Muscle layer of colon (tissue), 2 donors: ENCODE data around the gene THNSL1.

Experiments used
- H3K27ac ChIP-seq: one replicate; pipeline ENCODE4 v1.7.0; 2013; ENCODE audit warnings: low read depth, mild to moderate bottlenecking, low read length, moderate library complexity
- H3K27me3 ChIP-seq, 2 donors: one replicate each; pipeline ENCODE4 v1.7.0; 2013; ENCODE audit warnings: low read length in 2 of 2, mild to moderate bottlenecking in 2 of 2; ENCODE audit not compliant: insufficient read depth in 2 of 2, control insufficient read depth in 1 of 2
- H3K36me3 ChIP-seq: one replicate; pipeline ENCODE4 v1.7.0; 2013; ENCODE audit warnings: mild to moderate bottlenecking, low read length; ENCODE audit not compliant: insufficient read depth
- H3K4me1 ChIP-seq: one replicate; pipeline ENCODE4 v1.7.0; 2013; ENCODE audit warnings: mild to moderate bottlenecking, low read length; ENCODE audit not compliant: insufficient read depth
- H3K4me3 ChIP-seq, 2 donors: one replicate each; pipeline ENCODE4 v1.7.0; 2013; ENCODE audit warnings: low read length in 2 of 2, low read depth in 1 of 2, mild to moderate bottlenecking in 1 of 2, moderate library complexity in 1 of 2
- H3K9ac ChIP-seq: one replicate; pipeline ENCODE4 v1.7.0; 2013; ENCODE audit warnings: low read length
- H3K9me3 ChIP-seq: one replicate; pipeline ENCODE4 v1.7.0; 2013; ENCODE audit warnings: mild to moderate bottlenecking, low read length
- donor health status: abdominal sarcoma.
- donor health status: Adenocarcinoma of cecum.

THNSL1 gene

GRCh38 chr10:25061125-25061524 lies 44.7 kb downstream of the THNSL1 start:
- H3K4me1 ChIP-seq = no peaks in the 10 kb centered on the region
- H3K9me3 ChIP-seq = no peaks in the 10 kb centered on the region
- H3K27ac ChIP-seq = no peak overlapping the region
- H3K4me3 ChIP-seq = no peak overlapping the region
- no peaks in the 10 kb centered on the region for H3K27me3 ChIP-seq
- H3K9ac ChIP-seq = no peak overlapping the region
- no peaks in the 10 kb centered on the region for H3K36me3 ChIP-seq

GRCh38 chr10:25061711-25062449 lies 45.5 kb downstream of the THNSL1 start:
- Histone ChIP-seq H3K36me3 (no peaks in the 10 kb centered on the region), H3K27me3 (no peaks in the 10 kb centered on the region), H3K27ac (no peak overlapping the region), H3K9ac (no peak overlapping the region), H3K9me3 (no peaks in the 10 kb centered on the region), H3K4me1 (no peaks in the 10 kb centered on the region), H3K4me3 (no peak overlapping the region)

- no peak overlapping the region for H3K27ac ChIP-seq
- no peak overlapping the region for H3K9ac ChIP-seq
- H3K9me3 ChIP-seq = no peaks in the 10 kb centered on the region
- H3K4me1 ChIP-seq = no peaks in the 10 kb centered on the region
- H3K4me3 ChIP-seq = no peak overlapping the region
- no peaks in the 10 kb centered on the region for H3K27me3 ChIP-seq
- H3K36me3 ChIP-seq = no peaks in the 10 kb centered on the region
These were observed 46.7 kb downstream of the THNSL1 start for GRCh38 chr10:25063157-25063556.

- H3K4me1 ChIP-seq = no peaks in the 10 kb centered on the region
- H3K9me3 ChIP-seq = no peaks in the 10 kb centered on the region
- no peaks in the 10 kb centered on the region for H3K27me3 ChIP-seq
- H3K4me3 ChIP-seq = no peak overlapping the region
- H3K27ac ChIP-seq = no peak overlapping the region
- H3K9ac ChIP-seq = no peak overlapping the region
- no peaks in the 10 kb centered on the region for H3K36me3 ChIP-seq
These were observed 47.2 kb downstream of the THNSL1 start for GRCh38 chr10:25063644-25064043.

GRCh38 chr10:25064401-25064800 lies 48.0 kb downstream of the THNSL1 start:
- H3K9ac ChIP-seq = no peak overlapping the region
- H3K9me3 ChIP-seq = no peaks in the 10 kb centered on the region
- H3K27ac ChIP-seq = no peak overlapping the region
- no peaks in the 10 kb centered on the region for H3K27me3 ChIP-seq
- no peaks in the 10 kb centered on the region for H3K4me1 ChIP-seq
- no peaks in the 10 kb centered on the region for H3K36me3 ChIP-seq
- H3K4me3 ChIP-seq = no peak overlapping the region

GRCh38 chr10:25065761-25066476 lies 49.5 kb downstream of the THNSL1 start:
- no peak overlapping the region for H3K27ac ChIP-seq
- H3K36me3 ChIP-seq = no peaks in the 10 kb centered on the region

GRCh38 chr10:25068152-25069058 lies 52.0 kb downstream of the THNSL1 start:
- H3K4me3 ChIP-seq = no peak overlapping the region
- H3K27me3 ChIP-seq = no peaks in the 10 kb centered on the region
- H3K4me1 ChIP-seq = no peaks in the 10 kb centered on the region
- H3K9me3 ChIP-seq = no peaks in the 10 kb centered on the region
- no peak overlapping the region for H3K27ac ChIP-seq
- no peak overlapping the region for H3K9ac ChIP-seq
- H3K36me3 ChIP-seq = no peaks in the 10 kb centered on the region

More at GRCh38 chr10:25065761-25066476, 49.5 kb downstream of the THNSL1 start:
- Histone ChIP-seq H3K4me3 (no peak overlapping the region), H3K9me3 (no peaks in the 10 kb centered on the region), H3K27me3 (no peaks in the 10 kb centered on the region), H3K4me1 (no peaks in the 10 kb centered on the region), H3K9ac (no peak overlapping the region)

GRCh38 chr10:25071227-25071626 lies 54.8 kb downstream of the THNSL1 start:
- H3K4me1 ChIP-seq = no peaks in the 10 kb centered on the region
- no peak overlapping the region for H3K9ac ChIP-seq
- H3K27ac ChIP-seq = no peak overlapping the region
- H3K4me3 ChIP-seq = no peak overlapping the region
- H3K36me3 ChIP-seq = no peaks in the 10 kb centered on the region
- no peaks in the 10 kb centered on the region for H3K9me3 ChIP-seq
- H3K27me3 ChIP-seq = no peaks in the 10 kb centered on the region

GRCh38 chr10:25072786-25073185 lies 56.4 kb downstream of the THNSL1 start:
- no peaks in the 10 kb centered on the region for H3K36me3 ChIP-seq
- no peaks in the 10 kb centered on the region for H3K4me1 ChIP-seq
- no peaks in the 10 kb centered on the region for H3K27me3 ChIP-seq
- no peak overlapping the region for H3K4me3 ChIP-seq
- no peak overlapping the region for H3K9ac ChIP-seq
- H3K9me3 ChIP-seq = no peaks in the 10 kb centered on the region
- H3K27ac ChIP-seq = no peak overlapping the region

- H3K27me3 ChIP-seq = no peaks in the 10 kb centered on the region
- no peak overlapping the region for H3K9ac ChIP-seq
- no peak overlapping the region for H3K27ac ChIP-seq
These were observed 59.4 kb downstream of the THNSL1 start for GRCh38 chr10:25075825-25076224.

More at GRCh38 chr10:25075825-25076224, 59.4 kb downstream of the THNSL1 start:
- Histone ChIP-seq H3K9me3 (no peaks in the 10 kb centered on the region), H3K36me3 (no peaks in the 10 kb centered on the region), H3K4me1 (peaks cover 3% of the 10 kb centered on the region), H3K4me3 (no peak overlapping the region)
